ENCODE results near the gene UBA5.

DNA sequence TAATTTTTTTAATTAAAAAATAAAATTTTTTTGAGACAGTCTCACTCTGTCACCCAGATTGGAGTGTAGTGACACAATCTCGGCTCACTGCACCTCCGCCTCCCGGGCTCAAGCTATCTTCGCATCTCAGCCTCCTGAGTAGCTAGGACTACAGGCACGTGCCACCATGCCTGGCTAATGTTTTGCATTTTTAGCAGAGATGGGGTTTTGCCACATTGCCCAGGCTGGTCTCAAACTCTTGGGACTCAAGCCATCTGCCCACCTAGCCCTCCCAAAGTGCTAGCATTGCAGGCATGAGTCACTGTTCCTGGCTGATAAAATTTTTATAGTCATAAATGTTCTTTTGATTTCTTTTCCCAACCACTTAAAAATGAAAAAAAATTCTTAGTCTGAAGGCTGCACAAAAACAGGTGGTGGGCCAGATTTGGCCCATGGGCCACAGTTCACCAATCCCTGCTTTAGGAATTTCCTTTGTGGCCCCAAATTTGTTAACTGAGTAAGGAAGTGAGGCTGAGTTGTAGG is 9.2 kb downstream of the UBA5 start:
- TF ChIP-seq MTA1 (CRISPR knock-in tag; IDR thresholded peaks at IDR 0.05; ENCODE audit: borderline replicate concordance) (no peak), JUNB (CRISPR knock-in tag; IDR thresholded peaks at IDR 0.05; ENCODE audit: borderline replicate concordance) (no peak), ZNF605 (CRISPR knock-in tag; IDR thresholded peaks at IDR 0.05) (no peak), TCF7 (IDR thresholded peaks at IDR 0.05; ENCODE audit: low read depth) (no peak), HES4 (CRISPR knock-in tag; IDR thresholded peaks at IDR 0.05; ENCODE audit: borderline replicate concordance) (no peak), ZNF776 (CRISPR knock-in tag; IDR thresholded peaks at IDR 0.05) (no peak), REL (CRISPR knock-in tag; conservative IDR thresholded peaks at IDR 0.05) (no peak), CBX5 (CRISPR knock-in tag; IDR thresholded peaks at IDR 0.05; ENCODE audit: borderline replicate concordance) (no peak), EZH2 (conservative IDR thresholded peaks at IDR 0.05; ENCODE audit: low read depth, low read length) (no peak), TAF1 (CRISPR knock-in tag; IDR thresholded peaks at IDR 0.05) (no peak), ZNF737 (CRISPR knock-in tag; IDR thresholded peaks at IDR 0.05; ENCODE audit: borderline replicate concordance) (no peak)
- TF ChIP-seq, protein P1, sequence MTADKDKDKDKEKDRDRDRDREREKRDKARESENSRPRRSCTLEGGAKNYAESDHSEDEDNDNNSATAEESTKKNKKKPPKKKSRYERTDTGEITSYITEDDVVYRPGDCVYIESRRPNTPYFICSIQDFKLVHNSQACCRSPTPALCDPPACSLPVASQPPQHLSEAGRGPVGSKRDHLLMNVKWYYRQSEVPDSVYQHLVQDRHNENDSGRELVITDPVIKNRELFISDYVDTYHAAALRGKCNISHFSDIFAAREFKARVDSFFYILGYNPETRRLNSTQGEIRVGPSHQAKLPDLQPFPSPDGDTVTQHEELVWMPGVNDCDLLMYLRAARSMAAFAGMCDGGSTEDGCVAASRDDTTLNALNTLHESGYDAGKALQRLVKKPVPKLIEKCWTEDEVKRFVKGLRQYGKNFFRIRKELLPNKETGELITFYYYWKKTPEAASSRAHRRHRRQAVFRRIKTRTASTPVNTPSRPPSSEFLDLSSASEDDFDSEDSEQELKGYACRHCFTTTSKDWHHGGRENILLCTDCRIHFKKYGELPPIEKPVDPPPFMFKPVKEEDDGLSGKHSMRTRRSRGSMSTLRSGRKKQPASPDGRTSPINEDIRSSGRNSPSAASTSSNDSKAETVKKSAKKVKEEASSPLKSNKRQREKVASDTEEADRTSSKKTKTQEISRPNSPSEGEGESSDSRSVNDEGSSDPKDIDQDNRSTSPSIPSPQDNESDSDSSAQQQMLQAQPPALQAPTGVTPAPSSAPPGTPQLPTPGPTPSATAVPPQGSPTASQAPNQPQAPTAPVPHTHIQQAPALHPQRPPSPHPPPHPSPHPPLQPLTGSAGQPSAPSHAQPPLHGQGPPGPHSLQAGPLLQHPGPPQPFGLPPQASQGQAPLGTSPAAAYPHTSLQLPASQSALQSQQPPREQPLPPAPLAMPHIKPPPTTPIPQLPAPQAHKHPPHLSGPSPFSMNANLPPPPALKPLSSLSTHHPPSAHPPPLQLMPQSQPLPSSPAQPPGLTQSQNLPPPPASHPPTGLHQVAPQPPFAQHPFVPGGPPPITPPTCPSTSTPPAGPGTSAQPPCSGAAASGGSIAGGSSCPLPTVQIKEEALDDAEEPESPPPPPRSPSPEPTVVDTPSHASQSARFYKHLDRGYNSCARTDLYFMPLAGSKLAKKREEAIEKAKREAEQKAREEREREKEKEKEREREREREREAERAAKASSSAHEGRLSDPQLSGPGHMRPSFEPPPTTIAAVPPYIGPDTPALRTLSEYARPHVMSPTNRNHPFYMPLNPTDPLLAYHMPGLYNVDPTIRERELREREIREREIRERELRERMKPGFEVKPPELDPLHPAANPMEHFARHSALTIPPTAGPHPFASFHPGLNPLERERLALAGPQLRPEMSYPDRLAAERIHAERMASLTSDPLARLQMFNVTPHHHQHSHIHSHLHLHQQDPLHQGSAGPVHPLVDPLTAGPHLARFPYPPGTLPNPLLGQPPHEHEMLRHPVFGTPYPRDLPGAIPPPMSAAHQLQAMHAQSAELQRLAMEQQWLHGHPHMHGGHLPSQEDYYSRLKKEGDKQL (CRISPR knock-in tag; IDR thresholded peaks at IDR 0.05; ENCODE audit: low read depth): no peak
- TF ChIP-seq, protein P2, sequence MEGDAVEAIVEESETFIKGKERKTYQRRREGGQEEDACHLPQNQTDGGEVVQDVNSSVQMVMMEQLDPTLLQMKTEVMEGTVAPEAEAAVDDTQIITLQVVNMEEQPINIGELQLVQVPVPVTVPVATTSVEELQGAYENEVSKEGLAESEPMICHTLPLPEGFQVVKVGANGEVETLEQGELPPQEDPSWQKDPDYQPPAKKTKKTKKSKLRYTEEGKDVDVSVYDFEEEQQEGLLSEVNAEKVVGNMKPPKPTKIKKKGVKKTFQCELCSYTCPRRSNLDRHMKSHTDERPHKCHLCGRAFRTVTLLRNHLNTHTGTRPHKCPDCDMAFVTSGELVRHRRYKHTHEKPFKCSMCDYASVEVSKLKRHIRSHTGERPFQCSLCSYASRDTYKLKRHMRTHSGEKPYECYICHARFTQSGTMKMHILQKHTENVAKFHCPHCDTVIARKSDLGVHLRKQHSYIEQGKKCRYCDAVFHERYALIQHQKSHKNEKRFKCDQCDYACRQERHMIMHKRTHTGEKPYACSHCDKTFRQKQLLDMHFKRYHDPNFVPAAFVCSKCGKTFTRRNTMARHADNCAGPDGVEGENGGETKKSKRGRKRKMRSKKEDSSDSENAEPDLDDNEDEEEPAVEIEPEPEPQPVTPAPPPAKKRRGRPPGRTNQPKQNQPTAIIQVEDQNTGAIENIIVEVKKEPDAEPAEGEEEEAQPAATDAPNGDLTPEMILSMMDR (CRISPR knock-in tag; IDR thresholded peaks at IDR 0.05): no peak
- TF ChIP-seq, protein P3, sequence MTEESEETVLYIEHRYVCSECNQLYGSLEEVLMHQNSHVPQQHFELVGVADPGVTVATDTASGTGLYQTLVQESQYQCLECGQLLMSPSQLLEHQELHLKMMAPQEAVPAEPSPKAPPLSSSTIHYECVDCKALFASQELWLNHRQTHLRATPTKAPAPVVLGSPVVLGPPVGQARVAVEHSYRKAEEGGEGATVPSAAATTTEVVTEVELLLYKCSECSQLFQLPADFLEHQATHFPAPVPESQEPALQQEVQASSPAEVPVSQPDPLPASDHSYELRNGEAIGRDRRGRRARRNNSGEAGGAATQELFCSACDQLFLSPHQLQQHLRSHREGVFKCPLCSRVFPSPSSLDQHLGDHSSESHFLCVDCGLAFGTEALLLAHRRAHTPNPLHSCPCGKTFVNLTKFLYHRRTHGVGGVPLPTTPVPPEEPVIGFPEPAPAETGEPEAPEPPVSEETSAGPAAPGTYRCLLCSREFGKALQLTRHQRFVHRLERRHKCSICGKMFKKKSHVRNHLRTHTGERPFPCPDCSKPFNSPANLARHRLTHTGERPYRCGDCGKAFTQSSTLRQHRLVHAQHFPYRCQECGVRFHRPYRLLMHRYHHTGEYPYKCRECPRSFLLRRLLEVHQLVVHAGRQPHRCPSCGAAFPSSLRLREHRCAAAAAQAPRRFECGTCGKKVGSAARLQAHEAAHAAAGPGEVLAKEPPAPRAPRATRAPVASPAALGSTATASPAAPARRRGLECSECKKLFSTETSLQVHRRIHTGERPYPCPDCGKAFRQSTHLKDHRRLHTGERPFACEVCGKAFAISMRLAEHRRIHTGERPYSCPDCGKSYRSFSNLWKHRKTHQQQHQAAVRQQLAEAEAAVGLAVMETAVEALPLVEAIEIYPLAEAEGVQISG (CRISPR knock-in tag; IDR thresholded peaks at IDR 0.05): no peak

All from HepG2 (cell line).